Eye (tissue), 1 donor: ENCODE measurements around the gene GJC1.

Experiments
- DNase-seq: peaks from one replicate; pipeline ENCODE4 v3.0.0-alpha.2; 2015

Gene GJC1

DNA sequence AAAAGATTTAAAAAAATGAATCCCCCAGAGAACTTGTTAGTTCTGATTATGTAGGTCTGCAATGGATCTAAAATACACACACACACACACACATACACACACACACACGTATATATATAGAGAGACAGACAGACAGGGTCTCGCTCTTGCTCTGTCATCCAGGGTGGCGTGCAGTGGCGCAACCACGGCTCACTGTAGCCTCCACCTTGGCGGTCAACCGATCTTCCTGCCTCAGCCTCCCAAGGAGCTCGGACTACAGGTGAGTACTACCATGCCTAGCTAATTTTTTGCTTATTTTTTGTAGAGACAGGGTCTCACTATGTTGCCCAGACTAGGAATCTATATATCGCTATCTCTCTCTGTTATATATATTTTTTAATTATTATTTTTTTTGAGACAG is 33.4 kb downstream of the GJC1 start:
- no peak for DNase-seq

DNA sequence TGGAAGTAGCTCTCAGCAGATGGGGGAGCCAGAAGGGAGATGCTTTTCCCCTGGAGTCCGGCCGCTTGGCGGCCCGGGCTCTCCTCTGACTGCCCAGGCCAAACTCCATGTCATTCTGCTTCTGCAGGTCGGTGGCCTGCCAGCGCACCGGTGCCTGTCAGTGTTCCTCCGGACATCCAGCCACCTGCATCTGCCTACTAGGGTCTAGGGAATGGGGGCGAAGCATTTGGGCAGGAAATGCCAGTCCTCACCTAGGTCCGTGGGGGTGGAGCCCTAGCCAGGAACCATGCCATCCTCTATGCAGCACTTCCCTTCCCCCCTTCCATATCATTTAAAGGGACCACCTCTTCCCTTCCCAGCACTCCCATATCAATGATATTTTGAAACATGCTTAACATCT is 34.2 kb downstream of the GJC1 start:
- DNase-seq, result no peak

DNA sequence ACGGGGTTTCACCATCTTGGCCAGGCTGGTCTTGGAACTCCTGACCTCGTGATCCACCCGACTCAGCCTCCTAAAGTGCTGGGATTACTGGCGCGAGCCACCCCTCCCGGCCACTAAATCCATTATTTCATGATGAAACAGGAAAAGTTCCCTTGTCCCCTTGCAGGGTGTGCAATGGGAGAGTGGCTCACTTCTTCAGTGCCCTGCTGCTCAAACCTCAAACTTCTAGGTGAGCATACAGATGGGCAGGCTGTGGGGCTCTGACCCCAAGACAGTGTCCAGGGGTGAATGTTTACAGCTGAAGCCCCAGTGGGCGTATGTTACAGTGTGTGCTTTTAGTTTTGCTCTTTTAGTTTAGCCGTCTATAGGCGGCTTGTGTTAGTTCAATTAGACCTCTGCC is 34.7 kb downstream of the GJC1 start:
- no peak for DNase-seq

DNA sequence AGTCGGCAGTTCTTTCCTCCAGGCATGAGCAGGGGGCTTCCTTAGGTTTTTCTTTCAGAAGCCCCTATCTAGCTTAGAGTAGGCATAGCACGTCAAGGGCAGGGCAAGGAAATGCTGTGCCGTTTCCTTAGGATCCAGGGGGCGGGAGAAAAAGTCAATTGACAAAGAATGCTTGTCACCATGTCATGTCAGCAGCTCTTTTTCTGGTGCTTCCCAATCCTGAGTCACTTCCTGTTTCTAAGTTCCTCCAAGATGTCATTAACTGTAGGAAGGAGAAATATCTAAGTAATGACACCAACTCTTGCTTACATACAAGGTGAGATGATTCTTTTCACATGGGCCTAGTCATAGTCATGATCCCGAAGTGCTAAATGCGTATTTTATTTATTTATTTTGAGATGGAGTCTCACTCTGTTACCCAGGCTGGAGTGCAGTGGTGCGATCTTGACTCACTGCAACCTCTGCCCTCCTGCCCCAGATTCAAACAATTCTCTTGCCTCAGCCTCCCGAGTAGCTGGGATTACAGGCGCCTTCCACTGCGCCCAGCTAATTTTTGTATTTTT is 35.2 kb downstream of the GJC1 start:
- no peak for DNase-seq

DNA sequence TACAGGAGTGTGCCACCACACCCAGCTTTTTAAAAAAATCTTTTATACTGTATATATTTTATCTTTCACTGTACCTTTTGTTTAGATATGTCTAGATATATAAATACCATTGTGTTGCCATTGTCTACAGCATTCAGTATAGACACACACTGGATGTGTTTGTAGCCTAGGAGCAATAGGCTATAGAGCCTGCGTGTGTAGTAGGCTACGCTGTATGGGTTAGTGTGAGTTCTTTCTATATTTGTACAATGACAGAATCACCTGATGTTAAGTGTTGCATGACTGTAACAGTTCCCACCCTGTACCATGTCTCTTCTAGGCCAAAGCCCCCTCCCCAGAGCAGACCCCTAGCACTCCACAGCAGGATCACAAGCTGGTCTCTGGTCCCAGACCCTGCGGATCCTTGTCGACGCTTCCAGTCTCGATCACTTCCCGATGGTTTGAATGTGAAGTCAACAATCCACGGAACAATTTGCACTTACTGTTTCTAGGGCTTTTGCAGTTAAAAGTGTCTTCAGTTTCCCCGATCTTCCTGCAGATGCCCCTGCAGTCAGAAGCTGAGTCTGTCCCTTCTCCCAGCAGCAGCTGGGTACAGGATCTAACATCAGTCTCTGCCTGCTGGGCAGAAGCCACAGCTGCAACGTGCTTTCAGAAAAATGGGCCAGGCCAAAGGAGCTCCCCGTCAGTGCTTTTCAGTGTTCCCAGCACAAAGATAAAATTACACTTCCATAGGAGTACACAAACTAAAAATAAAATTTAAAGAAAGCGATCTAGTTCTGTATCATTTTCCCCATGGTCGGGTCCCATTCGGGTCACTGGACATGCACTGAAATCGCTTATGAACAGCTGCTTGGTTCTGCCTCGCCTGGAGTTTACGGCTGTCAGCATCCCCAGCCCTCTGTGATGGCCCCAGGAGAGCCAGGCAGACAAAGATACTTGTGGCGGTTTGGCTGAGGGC is 35.9 kb downstream of the GJC1 start:
- peak; percentile 91 for DNase-seq

DNA sequence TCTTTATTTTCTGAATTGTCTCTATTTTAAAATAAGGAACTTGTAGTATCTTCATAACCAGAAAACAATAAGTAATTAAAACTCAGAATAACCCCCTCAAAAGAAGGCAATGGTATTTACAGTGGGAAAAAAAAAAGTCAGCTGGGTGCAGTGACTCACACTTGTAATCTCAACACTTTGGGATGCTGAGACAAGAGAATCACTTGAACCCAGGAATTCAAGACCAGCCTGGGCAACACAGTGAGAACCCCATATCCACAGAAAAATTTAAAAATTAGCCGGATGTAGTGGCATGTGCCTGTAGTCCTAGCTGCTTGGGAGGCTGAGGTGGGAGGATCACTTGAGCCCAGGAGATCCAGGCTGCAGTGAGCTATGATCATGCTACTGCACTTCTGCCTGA is 37.8 kb downstream of the GJC1 start:
- DNase-seq, result no peak

DNA sequence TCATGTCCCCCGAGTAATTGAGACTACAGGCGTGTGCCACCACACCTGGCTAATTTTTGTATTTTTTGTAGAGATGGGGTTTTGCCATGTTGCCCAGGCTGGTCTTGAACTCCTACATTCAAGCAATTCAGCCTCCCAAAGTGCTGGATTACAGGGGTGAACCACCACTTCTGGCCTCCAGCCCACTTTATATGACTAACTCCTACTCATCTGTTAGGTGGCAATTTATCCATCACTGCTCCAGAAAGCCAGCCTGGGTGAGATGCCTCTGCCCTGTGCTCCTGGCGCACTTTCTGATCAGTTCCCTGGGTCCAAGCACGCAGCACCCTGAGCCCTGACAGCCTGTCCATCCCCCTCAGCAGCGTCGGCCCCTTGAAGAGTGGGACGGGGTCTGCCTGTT is 41.9 kb downstream of the GJC1 start:
- no peak for DNase-seq

DNA sequence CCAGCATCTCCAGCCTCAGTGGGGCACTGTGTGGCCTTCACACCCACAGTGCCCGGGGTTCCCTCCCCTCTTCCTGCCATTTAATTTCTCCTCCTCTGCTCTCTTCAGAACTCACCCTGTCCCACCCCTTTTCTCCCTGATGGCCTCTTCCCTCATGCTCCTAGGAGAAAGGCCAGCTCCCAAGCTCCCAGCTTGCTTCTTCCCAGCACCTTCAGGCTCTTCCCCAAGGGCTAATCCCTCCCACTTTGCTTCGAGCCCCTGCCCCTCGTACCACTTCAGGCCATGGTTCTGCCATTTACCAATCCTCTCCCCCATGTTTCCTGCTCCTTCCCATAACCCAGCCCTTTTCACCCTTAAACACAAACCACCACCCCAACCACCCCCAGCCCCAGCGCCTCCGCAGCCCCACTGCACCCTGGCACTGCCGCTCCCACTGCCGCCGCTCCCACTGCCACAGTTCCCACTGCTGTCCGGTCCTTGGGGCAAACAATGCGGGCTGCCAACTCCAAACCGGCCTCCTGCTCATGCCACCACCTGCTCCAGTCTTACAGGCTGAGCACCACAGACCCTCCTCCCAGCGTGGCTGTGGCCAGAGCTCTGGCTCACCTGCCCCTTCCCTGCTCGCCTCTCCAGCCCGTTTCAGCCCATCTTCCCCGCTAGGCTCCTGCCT is 42.7 kb downstream of the GJC1 start:
- DNase-seq, result no peak

DNA sequence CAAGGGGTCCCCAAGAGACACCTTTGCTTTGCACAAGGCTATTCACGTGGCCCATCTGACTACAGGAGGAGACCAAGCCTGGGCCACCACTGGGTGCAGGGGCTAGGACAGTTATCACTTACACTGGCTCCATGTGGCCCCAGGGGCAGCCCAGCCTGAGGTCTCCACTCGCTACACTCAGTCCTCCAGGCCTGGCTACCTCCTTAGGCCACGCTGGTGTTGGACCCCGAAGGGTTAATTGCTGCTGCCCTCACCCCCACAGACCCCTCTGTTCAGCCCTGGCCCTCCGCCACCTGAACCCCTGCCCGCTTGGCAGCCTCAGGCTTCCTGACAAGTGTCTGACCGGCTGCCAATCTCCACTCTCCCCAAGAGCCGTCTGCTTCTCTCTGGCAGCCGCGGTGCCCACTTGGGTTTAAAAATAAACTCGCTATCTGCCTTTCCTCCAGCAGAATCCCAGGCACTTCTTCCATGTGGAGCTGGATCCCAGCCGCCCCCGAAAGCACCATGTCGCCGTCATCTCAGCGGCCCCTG is 43.5 kb downstream of the GJC1 start:
- DNase-seq, result no peak

DNA sequence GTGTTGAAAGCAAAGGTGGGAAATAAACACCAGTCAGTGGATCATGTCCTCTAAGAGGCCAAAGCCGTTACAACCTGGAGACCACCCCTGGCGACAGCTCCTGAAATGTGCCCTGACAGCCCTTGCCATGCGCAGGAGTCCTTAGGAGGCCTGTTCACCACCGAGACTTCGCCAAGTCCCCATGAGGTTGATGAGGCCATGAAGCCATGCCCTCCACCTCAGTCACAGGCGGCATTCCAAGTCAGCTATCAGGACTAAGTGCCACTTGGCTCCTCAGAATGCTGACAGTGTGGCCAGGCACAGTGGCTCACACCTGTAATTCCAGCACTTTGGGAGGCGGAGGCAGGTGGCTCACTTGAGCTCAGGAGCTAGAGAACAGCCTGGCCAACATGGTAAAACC is 44.2 kb downstream of the GJC1 start:
- no peak for DNase-seq

DNA sequence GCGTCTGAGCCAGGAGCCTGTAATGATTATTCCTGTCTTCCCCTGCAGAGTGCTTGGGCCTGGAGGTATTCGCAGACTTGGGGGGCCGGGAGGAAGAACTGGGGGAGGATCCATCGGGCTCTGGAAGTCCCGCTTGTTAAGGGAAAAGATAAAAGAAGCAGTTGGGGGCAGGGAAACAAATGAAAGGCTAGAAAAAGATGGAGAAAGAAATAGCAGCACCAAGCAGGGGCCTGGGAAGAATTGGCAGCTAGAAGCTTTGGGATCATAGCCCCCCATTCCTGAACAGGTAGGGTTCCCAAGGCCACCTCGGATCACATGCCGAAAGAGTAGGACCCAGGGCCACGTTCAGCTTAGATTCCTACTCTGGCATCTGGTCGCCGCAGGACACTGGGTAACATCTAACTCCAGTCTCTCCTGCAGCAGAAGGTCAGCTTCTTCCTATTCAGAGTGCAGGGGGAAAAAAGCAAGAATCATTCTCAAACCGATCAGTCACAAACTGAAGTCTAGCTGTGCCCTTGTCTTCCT is 47.7 kb downstream of the GJC1 start:
- no peak for DNase-seq

DNA sequence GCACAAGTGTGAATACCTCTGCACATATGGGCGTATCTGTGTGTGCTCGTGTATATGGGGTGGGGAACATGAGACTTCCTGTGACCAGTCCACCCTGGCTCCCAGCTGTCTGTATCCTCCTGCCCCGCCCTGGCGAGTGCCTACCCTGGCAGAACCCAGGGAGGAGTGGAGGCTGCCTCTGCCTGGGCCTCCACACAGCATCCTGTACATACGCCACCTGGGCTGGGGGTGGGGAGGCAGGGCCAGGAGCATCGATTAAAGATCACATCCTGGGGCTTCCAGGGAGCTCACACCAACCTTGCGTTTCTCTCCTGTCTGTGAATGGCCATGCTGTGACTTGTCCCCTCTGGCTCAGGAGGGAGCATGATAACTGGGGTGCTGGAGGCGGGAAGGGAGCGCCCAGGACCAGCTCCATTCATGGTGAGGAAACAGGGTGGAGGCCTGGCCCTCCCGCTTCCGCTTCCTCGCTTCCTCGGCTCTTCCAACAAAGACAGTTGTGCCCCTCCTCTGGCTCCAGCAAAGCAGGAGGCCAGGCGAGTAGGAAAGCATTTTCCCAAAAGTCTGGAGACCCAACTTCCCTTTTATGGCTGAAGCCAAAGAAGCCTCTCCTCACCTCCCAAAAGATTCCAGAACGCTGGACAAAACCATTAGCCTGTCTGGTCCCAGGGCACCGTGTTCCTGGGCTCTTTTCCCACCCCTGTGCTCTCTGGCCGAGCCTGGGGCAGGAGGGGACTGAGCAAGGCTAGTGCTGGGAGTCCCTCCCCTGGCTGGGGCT is 48.3 kb downstream of the GJC1 start:
- no peak for DNase-seq

DNA sequence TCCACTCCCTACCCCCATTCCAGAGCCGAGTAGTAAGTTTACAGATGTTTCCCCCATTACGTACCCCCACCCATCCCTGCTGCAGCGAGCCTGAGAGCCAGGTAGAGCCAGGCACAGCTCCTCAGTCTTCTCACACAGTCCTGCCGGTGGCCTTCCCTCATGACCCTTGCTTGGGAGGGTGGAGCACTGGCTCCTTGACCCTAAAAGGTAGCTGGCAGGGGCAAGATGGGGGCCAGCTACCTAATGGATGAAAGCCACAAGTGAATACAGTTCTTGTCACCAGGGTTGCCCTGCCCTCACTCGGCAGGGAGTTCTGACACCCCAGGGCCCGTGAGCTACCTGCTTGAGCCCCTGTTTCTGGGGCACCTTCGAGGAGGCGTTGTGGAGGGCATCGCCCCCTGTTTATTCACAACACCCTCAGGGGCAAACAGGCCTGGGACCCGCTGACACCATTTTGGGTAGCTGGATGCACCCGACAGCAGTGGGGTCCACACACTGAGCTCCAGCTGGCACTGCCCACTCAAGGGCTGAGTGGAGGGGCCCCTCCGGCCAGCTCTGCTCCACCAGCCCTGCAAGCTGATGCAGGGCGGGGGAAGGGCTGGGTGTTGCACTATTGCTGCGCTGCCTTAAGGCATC is 49.1 kb downstream of the GJC1 start:
- DNase-seq, result no peak

DNA sequence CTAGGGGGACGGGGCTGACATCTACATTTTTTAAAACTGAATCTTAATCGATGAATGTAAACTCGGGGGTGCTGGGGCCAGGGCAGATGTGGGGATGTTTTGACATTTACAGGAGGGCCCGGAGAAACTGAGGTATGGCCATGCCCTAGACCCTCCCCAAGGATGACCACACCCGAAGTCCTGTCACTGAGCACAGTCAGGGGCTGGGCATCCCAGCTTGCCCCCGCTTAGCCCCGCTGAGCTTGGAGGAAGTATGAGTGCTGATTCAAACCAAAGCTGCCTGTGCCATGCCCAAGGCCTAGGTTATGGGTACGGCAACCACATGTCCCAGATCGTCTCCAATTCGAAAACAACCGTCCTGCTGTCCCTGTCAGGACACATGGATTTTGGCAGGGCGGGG is 49.9 kb downstream of the GJC1 start:
- DNase-seq, result no peak

DNA sequence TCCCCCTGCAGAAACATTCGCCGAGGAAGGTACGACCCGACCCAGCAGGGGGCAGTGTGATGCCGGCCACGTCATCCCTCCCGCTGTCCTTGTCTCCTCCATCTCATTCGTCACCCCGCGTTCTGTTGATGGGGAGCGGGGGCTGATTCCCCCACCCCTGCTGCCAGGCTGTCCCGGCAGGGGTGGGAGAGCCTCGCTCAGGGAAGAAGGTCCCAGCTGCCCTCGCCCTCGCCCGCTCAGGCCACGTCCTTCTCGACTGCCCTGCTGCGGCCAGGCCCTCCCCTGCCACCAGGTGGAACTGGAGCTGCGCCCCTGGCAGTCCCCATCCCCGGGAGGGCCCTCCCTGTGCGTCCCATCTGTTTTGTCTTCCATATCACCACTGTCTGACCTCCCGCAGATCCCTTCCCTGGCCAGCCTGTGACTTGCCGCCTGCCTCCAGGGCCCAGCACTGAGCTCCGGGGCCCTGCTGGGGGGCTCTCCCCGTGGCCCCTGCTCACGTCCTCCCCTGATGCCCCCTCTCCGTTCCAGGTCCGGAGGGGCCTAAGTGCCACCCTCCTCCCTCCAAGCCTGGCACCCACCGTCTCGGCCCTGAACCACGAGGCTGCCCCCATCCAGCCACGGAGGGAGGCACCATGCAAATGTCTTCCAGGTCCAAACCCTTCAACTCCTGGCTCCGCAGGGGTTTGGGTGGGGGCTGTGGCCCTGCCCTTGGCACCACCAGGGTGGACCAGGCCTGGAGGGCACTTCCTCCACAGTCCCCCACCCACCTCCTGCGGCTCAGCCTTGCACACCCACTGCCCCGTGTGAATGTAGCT is 50.7 kb downstream of the GJC1 start:
- peak; percentile 94 for DNase-seq

DNA sequence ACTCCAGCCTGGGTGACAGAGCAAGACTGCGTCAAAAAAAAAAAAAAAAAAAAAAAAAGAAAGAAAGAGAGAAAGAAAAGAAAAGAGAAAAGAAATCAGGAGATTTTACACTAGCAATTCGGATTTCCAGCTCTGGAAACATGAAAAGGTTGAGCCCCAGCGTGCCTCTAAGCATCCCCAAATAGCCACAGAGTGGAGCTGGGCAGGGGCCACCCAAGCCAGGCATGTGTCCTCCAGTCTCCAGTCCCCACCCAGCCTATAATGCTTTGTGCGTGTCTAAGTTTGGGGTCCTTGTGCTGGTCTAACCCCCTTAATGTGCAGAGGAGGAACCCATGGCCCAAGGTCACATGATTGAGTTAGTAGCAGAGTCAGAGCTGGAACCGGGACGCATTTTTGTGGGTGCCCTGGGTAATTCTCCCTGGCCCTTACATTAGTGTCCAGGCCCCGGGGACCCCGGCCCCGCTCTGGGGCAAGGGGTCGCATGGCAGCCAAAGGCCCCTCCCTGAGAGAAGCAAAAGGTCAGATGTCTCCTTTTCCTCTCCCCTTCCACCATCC is 51.4 kb downstream of the GJC1 start:
- no peak for DNase-seq

DNA sequence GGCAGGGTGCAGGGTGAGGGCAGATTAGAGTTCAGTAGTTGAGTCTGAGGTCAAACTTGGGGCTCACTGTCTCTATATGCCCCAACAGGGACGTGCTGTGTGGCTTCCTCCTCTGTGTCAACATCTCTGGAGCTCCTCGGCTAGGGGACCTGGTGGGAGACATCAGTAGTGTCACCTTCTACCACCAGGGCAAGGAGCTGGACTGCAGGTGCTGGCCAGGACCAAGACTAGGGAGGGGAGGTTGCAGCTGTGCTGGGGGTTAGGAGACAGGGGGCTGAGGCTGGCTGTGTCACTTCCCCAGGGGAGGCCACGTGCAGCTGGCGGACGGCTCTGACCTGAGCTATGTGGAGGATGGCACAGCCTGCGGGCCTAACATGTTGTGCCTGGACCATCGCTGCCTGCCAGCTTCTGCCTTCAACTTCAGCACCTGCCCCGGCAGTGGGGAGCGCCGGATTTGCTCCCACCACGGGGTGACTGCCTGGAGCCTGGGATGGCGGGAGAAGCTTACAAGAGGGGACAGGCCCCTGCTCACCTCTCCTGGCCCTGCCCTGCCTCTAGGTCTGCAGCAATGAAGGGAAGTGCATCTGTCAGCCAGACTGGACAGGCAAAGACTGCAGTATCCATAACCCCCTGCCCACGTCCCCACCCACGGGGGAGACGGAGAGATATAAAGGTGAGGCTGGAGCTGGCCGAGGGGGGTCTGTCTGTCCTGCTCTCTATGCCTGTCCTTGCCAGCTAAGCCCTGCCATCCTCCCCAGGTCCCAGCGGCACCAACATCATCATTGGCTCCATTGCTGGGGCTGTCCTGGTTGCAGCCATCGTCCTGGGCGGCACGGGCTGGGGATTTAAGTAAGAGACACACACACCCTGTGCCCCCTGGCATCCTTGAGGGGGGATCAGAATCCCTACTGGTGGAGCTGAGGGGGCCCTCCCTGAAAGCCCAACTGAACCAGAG is 52.4 kb downstream of the GJC1 start:
- no peak for DNase-seq

DNA sequence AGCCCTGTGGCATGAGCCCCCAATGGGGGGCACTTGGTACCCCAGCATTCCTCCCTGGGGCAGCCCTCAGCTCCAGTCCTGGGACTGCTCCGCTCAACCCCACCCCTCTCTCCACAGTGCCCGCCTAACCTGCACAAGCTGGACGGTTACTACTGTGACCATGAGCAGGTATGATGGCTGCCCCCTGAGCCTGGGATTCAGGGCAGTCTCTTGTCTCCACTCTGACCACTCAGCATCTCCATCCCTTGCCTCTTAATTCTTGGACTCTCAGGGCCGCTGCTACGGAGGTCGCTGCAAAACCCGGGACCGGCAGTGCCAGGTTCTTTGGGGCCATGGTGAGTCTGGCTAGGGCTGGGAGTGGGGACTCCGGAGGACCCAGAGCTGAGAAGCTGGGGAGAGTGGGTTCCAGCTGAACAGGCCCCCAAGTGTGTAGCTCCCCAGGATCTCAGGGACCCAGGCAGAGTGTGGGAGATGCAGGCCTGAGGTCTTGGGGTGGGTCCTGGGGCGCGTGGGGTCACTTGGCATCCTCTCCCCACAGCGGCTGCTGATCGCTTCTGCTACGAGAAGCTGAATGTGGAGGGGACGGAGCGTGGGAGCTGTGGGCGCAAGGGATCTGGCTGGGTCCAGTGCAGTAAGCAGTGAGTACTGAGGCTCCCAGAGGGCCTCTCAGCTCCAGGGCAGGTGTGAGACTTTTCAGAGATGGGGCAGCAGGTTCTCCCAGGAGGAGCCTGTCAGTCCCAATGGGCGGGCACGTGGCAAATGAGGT is 53.3 kb downstream of the GJC1 start:
- no peak for DNase-seq
